ENCODE data around the gene RARA.
"Not testable (repeated sequence)": the region's sequence is repeated elsewhere in the genome, so short reads cannot be mapped to it uniquely, and the experiment has no call there.

Gene RARA

GRCh38 chr17:40364906-40365305 is 55.9 kb downstream of the RARA start:
- TF ChIP-seq, protein P1, sequence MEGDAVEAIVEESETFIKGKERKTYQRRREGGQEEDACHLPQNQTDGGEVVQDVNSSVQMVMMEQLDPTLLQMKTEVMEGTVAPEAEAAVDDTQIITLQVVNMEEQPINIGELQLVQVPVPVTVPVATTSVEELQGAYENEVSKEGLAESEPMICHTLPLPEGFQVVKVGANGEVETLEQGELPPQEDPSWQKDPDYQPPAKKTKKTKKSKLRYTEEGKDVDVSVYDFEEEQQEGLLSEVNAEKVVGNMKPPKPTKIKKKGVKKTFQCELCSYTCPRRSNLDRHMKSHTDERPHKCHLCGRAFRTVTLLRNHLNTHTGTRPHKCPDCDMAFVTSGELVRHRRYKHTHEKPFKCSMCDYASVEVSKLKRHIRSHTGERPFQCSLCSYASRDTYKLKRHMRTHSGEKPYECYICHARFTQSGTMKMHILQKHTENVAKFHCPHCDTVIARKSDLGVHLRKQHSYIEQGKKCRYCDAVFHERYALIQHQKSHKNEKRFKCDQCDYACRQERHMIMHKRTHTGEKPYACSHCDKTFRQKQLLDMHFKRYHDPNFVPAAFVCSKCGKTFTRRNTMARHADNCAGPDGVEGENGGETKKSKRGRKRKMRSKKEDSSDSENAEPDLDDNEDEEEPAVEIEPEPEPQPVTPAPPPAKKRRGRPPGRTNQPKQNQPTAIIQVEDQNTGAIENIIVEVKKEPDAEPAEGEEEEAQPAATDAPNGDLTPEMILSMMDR (IDR thresholded peaks at IDR 0.05; ENCODE audit: low read depth, low read length, missing control alignments) = no peak
- H3K4me3 ChIP-seq (replicated peaks; ENCODE audit: low read depth, low read length) = no peak overlapping the region
- DNase-seq (ENCODE audit: extremely low read depth, low read depth) = no peak

DNA sequence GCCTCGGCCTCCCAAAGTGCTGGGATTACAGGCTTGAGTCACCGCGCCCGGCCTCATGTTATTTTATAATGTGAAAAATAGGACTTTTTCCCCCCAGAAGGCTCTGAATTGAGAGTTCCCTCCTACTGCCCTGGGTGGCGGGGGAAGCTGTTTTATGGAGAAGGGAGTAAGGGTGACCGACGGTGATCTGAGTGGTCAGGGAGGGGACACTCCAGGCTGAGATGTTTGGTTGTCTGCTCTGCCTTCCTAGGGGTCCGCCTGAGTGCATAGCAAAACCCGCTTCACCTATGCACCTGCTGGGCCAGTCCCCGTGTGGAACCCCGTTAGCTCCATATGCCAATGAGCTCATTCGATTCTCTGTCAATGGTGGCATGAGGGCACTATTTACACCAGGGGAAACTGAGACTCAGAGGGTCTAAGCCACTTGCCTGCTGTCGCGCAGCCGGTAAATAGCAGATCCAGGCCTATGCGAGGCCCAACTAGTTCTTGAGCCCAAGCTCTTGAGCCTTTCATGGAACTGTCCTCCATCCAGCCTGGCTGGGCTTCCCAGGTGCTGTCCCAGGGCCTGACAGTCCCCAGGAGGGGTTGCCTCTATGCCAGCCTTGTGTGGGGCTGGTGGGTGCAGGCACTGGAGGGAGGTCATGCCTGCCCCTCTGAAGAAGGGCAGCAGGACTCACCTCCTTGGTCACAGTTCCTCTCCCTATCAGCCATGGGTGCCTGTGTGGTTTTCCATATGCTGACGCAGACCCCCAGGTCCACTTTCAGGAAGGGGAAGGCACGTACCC is 57.3 kb downstream of the RARA start:
- no peak overlapping the region for H3K4me3 ChIP-seq (replicated peaks; ENCODE audit: low read depth, low read length)
- TF ChIP-seq, protein P1 (IDR thresholded peaks at IDR 0.05; ENCODE audit: low read depth, low read length, missing control alignments) = no peak
- no peak for DNase-seq (ENCODE audit: extremely low read depth, low read depth)

GRCh38 chr17:40366861-40367518 is 58.0 kb downstream of the RARA start:
- TF ChIP-seq, protein P1 (IDR thresholded peaks at IDR 0.05; ENCODE audit: low read depth, low read length, missing control alignments) = no peak
- no peak for DNase-seq (ENCODE audit: extremely low read depth, low read depth)
- no peak overlapping the region for H3K4me3 ChIP-seq (replicated peaks; ENCODE audit: low read depth, low read length)

DNA sequence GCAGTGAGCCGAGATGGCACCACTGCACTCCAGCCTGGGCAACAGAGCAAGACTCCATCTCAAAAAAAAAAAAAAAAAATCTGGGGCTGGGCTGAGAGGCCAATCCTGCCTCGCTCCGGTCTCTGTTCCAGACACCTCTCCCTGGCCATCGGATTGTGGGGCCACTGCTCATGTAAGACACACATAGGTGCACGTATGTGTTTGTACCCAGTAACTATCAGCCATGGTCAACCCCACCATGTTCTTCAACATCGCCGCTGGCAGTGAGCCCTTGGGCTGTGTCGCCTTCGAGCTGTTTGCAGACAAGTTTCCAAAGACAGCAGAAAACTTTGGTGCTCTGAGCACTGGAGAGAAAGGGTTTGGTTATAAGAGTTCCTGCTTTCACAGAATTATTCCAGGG is 58.7 kb downstream of the RARA start:
- not testable (repeated sequence) for DNase-seq (ENCODE audit: extremely low read depth, low read depth); H3K4me3 ChIP-seq (replicated peaks; ENCODE audit: low read depth, low read length)

GRCh38 chr17:40369923-40370322 is 60.9 kb downstream of the RARA start:
- no peak overlapping the region for H3K4me3 ChIP-seq (replicated peaks; ENCODE audit: low read depth, low read length)
- DNase-seq (ENCODE audit: extremely low read depth, low read depth) = no peak
- TF ChIP-seq, protein P1 (IDR thresholded peaks at IDR 0.05; ENCODE audit: low read depth, low read length, missing control alignments) = no peak

GRCh38 chr17:40371261-40371929 is 62.4 kb downstream of the RARA start:
- TF ChIP-seq, protein P1 (IDR thresholded peaks at IDR 0.05; ENCODE audit: low read depth, low read length, missing control alignments) = no peak
- H3K4me3 ChIP-seq (replicated peaks; ENCODE audit: low read depth, low read length) = no peak overlapping the region
- no peak for DNase-seq (ENCODE audit: extremely low read depth, low read depth)

GRCh38 chr17:40372031-40372430 is 63.1 kb downstream of the RARA start:
- TF ChIP-seq, protein P1 (IDR thresholded peaks at IDR 0.05; ENCODE audit: low read depth, low read length, missing control alignments) = no peak
- no peak for DNase-seq (ENCODE audit: extremely low read depth, low read depth)

GRCh38 chr17:40372644-40373043 is 63.7 kb downstream of the RARA start:
- DNase-seq (ENCODE audit: extremely low read depth, low read depth); H3K4me3 ChIP-seq (replicated peaks; ENCODE audit: low read depth, low read length): not testable (repeated sequence)

More at GRCh38 chr17:40372031-40372430, 63.1 kb downstream of the RARA start:
- no peak overlapping the region for H3K4me3 ChIP-seq (replicated peaks; ENCODE audit: low read depth, low read length)
